ENCODE data around the gene DIS3L2. TPM values are rescaled to one million over a fixed set of nuclear protein-coding genes. Genes with fewer than 3 reads are reported as not detected.
A peak's percentile ranks its signal among the peaks of the same experiment; 100 is the strongest.

Gene DIS3L2
- total RNA-seq, 1 experiment from 2014 or later: 28.5 TPM

DNA sequence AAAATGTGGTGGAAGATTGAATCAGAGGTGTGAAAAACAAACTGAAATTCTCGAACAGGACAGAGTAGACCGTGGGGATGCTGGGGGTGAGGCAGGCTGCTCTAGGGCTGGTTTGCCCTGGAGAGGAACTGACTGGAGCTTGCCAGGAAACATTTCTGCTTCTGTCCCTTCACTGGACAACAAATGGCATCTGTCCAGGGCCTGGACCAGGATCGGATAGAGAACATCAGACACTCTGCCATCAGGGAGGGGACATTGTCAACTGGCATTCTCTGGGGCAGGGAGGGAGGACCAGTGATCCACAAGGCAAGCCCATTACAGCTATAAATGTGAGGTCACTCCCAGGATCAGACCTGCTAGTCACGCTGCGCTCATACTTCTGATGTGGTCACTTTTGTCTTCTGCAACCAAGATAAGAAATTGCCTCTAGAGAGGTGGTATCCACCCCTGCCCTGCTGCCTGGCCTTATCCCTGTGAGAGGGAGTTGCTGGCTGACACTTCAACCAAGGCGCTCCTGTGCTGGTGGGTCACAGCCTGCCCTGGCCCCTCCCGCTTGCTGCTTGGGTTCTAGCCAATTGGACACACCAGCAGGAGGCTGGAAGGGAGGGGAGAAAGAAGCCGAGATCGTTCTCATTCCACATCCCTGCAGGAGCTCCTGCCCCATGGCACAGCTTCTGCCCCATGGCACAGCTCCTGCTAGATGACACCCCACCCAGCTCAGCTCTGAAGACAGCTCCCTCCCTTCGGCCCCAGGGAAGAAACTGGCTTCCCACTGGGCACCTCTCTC lies 44.0 kb upstream of the DIS3L2 start (continued):
- TF ChIP-seq ELF4 (CRISPR knock-in tag; IDR thresholded peaks at IDR 0.05; ENCODE audit: low read depth) (no peak), SMAD3 (CRISPR knock-in tag; IDR thresholded peaks at IDR 0.05; ENCODE audit: borderline replicate concordance) (no peak), FOXK1 (CRISPR knock-in tag; IDR thresholded peaks at IDR 0.05) (no peak), ZNF671 (CRISPR knock-in tag; IDR thresholded peaks at IDR 0.05) (no peak), NR1H2 (CRISPR knock-in tag; IDR thresholded peaks at IDR 0.05) (no peak), ZNF219 (CRISPR knock-in tag; IDR thresholded peaks at IDR 0.05; ENCODE audit: borderline replicate concordance) (no peak)

DNA sequence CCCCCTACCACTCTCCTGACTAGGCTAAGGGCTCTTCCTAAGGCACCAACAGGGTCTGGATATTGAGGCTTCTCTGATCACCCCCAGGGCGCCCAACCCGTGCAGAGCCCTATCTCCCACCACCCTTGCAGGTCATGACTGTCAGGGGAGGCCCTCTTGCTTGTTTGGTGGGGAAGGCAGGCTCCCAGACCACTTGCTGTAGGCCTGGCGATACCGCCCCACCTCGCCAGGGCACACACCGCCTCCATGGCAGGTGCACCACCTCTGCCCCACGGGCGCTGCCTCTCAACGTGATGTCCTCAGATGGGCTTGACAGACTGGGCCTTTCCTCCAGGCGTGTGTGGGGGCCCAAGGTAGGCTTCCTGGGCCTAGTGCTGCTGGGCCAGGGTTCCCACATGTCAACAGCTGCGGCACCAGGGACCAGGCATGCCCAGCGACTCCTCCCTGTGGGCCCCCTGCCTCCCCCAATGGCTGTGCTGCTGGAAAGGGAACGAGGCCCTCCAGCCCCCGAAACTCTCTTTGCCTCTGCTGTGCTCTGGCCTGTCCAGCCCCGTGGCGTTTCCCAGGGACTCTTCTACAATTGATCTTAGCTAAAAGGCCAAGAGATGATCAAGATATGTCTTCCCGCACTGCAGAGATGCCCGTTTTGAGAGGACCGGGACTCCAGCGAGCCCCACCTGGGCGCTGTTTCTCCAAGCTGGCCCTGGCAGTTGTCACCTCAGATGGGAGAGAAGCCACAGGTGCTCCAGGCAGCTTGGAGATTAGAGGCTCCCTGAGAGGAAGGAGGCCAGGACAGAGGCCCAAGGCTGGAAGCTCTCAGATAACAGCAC lies 42.8 kb upstream of the DIS3L2 start:
- Mint-ChIP-seq H3K4me1 (peaks cover 3% of the 10 kb centered on the region), H3K9me3 (no peaks in the 10 kb centered on the region), H3K4me3 (no peak overlapping the region), H3K36me3 (no peaks in the 10 kb centered on the region), H3K27me3 (ENCODE audit: low read depth) (peaks cover 2% of the 10 kb centered on the region), H3K27ac (no peak overlapping the region)
- TF ChIP-seq FOXP1 (CRISPR knock-in tag; IDR thresholded peaks at IDR 0.05; ENCODE audit: borderline replicate concordance) (0 out of 2 replicates have a peak, but pooled peaks have one; percentile 36), TEAD1 (CRISPR knock-in tag; IDR thresholded peaks at IDR 0.05) (no peak), JAZF1 (CRISPR knock-in tag; IDR thresholded peaks at IDR 0.05) (no peak)
- TF ChIP-seq, protein P1, sequence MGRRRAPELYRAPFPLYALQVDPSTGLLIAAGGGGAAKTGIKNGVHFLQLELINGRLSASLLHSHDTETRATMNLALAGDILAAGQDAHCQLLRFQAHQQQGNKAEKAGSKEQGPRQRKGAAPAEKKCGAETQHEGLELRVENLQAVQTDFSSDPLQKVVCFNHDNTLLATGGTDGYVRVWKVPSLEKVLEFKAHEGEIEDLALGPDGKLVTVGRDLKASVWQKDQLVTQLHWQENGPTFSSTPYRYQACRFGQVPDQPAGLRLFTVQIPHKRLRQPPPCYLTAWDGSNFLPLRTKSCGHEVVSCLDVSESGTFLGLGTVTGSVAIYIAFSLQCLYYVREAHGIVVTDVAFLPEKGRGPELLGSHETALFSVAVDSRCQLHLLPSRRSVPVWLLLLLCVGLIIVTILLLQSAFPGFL (CRISPR knock-in tag; IDR thresholded peaks at IDR 0.05; ENCODE audit: borderline replicate concordance): no peak
- CTCF ChIA-PET: interaction anchor here (1.0 to 3.5 kb wide), 6 partner anchors 7 to 25 kb away, joined by 4 to 24 read pairs (median 8); partner anchors contain the start of gene NPPC
- POLR2A ChIA-PET: no interaction called here
- DNase-seq (ENCODE audit: low spot score): no peak
- no peak for ATAC-seq

DNA sequence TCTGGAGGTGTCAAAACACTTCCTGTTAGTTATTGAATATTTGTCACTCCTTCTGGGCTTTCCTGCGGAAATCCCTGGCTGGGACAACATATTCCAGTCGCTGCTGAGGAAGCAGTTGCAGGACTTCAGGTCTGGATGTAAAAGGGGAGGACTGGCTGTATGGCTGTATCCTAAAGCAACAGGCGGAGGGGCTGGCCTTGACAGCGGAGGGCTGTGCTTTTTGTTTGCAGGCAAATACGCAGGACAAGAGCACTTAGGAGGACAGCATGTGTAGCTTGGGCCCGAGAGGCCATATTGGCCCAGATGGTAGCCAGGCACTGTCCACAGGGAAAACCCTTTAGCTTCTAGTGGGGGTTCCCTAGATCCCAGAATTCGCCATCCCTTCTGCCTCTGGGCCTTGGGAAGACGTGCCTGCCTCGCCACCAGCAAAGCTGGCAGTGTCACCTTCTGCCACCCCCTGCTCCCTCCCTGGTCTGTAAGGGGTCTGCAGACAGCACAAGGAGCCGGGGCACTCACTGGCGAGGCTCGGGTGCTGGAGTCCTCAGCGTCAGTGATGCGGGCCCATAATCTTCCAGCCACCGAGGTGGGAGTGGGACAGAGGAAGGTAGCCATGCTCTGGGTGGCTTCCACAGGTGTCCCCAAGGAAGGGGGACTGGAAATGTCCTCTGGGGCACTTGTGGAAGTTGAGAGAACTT lies 42.0 kb upstream of the DIS3L2 start:
- CTCF ChIA-PET: interaction anchor here (1.0 to 2.1 kb wide), 3 partner anchors 10 to 18 kb away, joined by 5 to 11 read pairs (median 6); no protein-coding TSS in a partner anchor
- no peak overlapping the region for H3K4me3 Mint-ChIP-seq
- no peak for TF ChIP-seq ZNF317 (CRISPR knock-in tag; IDR thresholded peaks at IDR 0.05; ENCODE audit: borderline replicate concordance, low read depth)
- TF ChIP-seq, protein P2, sequence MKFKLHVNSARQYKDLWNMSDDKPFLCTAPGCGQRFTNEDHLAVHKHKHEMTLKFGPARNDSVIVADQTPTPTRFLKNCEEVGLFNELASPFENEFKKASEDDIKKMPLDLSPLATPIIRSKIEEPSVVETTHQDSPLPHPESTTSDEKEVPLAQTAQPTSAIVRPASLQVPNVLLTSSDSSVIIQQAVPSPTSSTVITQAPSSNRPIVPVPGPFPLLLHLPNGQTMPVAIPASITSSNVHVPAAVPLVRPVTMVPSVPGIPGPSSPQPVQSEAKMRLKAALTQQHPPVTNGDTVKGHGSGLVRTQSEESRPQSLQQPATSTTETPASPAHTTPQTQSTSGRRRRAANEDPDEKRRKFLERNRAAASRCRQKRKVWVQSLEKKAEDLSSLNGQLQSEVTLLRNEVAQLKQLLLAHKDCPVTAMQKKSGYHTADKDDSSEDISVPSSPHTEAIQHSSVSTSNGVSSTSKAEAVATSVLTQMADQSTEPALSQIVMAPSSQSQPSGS (CRISPR knock-in tag; IDR thresholded peaks at IDR 0.05; ENCODE audit: borderline replicate concordance, low read depth): no peak
- no peak for TF ChIP-seq OVOL2 (CRISPR knock-in tag; IDR thresholded peaks at IDR 0.05; ENCODE audit: borderline replicate concordance)
- TF ChIP-seq KAT7 (CRISPR knock-in tag; IDR thresholded peaks at IDR 0.05; ENCODE audit: borderline replicate concordance): no peak
- TF ChIP-seq ELF4 (CRISPR knock-in tag; IDR thresholded peaks at IDR 0.05; ENCODE audit: low read depth): no peak
- no peak for TF ChIP-seq NFE2L1 (CRISPR knock-in tag; IDR thresholded peaks at IDR 0.05)
- no peak for TF ChIP-seq ZNF671 (CRISPR knock-in tag; IDR thresholded peaks at IDR 0.05)
- no peak for TF ChIP-seq ZNF232 (CRISPR knock-in tag; IDR thresholded peaks at IDR 0.05)
- no peak for TF ChIP-seq TEAD4 (CRISPR knock-in tag; IDR thresholded peaks at IDR 0.05)
- no peak for TF ChIP-seq IRF2 (CRISPR knock-in tag; IDR thresholded peaks at IDR 0.05; ENCODE audit: borderline replicate concordance, low read depth)
- peaks cover 10% of the 10 kb centered on the region for H3K27me3 Mint-ChIP-seq (ENCODE audit: low read depth)
- H3K9me3 Mint-ChIP-seq: no peaks in the 10 kb centered on the region
- no peak for DNase-seq (ENCODE audit: low spot score)
- no peaks in the 10 kb centered on the region for H3K36me3 Mint-ChIP-seq
- POLR2A ChIA-PET: no interaction called here
- no peak overlapping the region for H3K27ac Mint-ChIP-seq
- peaks cover 8% of the 10 kb centered on the region for H3K4me1 Mint-ChIP-seq
- ATAC-seq: no peak

Measured in WTC11 (cell line).